Measurements from ENCODE around the gene CFAP46. TPM values are rescaled to one million over a fixed set of nuclear protein-coding genes. Genes with fewer than 3 reads are reported as not detected.

Gene CFAP46
- total and polyA plus RNA-seq, 2 experiments from 2014 or later, result 3.1 to 5.4 TPM

DNA sequence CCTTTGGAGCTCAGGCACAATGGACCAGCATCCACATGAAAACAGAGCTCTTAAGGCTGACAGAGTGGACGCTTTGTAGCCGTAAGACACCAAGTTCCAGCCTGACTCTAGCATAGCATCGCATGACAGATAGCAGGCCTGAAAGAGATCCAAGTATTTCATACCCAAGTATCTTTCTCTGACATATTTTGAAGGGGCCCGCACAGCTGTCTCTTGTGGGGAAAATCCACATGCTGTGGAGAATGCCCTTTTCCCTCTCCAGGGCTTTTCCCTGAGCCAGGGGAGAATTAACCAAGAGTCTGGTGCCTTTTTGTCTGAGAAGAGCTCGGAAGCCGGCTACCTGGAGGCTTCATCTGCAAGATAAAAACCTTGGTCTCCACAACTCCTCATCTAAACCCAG lies 51.0 kb downstream of the CFAP46 start:
- peak overlapping the region; percentile 42; the same call in 1 of the 2 replicates for H3K4me2 ChIP-seq
- no peaks in the 10 kb centered on the region for H4K20me1 ChIP-seq (replicated peaks; ENCODE audit: insufficient read depth)
- H3K4me1 ChIP-seq (ENCODE audit: insufficient read depth), result peaks cover 30% of the 10 kb centered on the region
- peak overlapping the region; percentile 34; the same call in 1 of the 3 replicates for H3K4me3 Mint-ChIP-seq
- H3K27me3 ChIP-seq (ENCODE audit: insufficient read depth), result no peaks in the 10 kb centered on the region
- H3K4me3 ChIP-seq, result no peak overlapping the region
- ATAC-seq (peak; percentile 39), DNase-seq (ENCODE audit: low spot score) (no peak)
- no peaks in the 10 kb centered on the region for H3K36me3 Mint-ChIP-seq (ENCODE audit: low read depth)
- H3K27ac Mint-ChIP-seq, result no peak overlapping the region
- H3K79me2 ChIP-seq (replicated peaks; ENCODE audit: insufficient read depth), result no peaks in the 10 kb centered on the region
- no peak overlapping the region for H3K27ac ChIP-seq (ENCODE audit: low read depth)
- H3K36me3 ChIP-seq (ENCODE audit: insufficient read depth), result no peaks in the 10 kb centered on the region
- TF ChIP-seq, protein P1, sequence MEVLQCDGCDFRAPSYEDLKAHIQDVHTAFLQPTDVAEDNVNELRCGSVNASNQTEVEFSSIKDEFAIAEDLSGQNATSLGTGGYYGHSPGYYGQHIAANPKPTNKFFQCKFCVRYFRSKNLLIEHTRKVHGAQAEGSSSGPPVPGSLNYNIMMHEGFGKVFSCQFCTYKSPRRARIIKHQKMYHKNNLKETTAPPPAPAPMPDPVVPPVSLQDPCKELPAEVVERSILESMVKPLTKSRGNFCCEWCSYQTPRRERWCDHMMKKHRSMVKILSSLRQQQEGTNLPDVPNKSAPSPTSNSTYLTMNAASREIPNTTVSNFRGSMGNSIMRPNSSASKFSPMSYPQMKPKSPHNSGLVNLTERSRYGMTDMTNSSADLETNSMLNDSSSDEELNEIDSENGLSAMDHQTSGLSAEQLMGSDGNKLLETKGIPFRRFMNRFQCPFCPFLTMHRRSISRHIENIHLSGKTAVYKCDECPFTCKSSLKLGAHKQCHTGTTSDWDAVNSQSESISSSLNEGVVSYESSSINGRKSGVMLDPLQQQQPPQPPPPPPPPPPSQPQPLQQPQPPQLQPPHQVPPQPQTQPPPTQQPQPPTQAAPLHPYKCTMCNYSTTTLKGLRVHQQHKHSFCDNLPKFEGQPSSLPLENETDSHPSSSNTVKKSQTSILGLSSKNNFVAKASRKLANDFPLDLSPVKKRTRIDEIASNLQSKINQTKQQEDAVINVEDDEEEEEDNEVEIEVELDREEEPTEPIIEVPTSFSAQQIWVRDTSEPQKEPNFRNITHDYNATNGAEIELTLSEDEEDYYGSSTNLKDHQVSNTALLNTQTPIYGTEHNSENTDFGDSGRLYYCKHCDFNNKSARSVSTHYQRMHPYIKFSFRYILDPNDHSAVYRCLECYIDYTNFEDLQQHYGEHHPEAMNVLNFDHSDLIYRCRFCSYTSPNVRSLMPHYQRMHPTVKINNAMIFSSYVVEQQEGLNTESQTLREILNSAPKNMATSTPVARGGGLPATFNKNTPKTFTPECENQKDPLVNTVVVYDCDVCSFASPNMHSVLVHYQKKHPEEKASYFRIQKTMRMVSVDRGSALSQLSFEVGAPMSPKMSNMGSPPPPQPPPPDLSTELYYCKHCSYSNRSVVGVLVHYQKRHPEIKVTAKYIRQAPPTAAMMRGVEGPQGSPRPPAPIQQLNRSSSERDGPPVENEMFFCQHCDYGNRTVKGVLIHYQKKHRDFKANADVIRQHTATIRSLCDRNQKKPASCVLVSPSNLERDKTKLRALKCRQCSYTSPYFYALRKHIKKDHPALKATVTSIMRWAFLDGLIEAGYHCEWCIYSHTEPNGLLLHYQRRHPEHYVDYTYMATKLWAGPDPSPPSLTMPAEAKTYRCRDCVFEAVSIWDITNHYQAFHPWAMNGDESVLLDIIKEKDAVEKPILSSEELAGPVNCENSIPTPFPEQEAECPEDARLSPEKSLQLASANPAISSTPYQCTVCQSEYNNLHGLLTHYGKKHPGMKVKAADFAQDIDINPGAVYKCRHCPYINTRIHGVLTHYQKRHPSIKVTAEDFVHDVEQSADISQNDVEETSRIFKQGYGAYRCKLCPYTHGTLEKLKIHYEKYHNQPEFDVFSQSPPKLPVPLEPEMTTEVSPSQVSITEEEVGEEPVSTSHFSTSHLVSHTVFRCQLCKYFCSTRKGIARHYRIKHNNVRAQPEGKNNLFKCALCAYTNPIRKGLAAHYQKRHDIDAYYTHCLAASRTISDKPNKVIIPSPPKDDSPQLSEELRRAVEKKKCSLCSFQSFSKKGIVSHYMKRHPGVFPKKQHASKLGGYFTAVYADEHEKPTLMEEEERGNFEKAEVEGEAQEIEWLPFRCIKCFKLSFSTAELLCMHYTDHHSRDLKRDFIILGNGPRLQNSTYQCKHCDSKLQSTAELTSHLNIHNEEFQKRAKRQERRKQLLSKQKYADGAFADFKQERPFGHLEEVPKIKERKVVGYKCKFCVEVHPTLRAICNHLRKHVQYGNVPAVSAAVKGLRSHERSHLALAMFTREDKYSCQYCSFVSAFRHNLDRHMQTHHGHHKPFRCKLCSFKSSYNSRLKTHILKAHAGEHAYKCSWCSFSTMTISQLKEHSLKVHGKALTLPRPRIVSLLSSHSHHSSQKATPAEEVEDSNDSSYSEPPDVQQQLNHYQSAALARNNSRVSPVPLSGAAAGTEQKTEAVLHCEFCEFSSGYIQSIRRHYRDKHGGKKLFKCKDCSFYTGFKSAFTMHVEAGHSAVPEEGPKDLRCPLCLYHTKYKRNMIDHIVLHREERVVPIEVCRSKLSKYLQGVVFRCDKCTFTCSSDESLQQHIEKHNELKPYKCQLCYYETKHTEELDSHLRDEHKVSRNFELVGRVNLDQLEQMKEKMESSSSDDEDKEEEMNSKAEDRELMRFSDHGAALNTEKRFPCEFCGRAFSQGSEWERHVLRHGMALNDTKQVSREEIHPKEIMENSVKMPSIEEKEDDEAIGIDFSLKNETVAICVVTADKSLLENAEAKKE (CRISPR knock-in tag; IDR thresholded peaks at IDR 0.05), result peak; percentile 62; the same call in 1 of the 2 replicates
- TF ChIP-seq NANOG (IDR thresholded peaks at IDR 0.05; ENCODE audit: borderline replicate concordance) (no peak), CREB1 (CRISPR knock-in tag; IDR thresholded peaks at IDR 0.05; ENCODE audit: low read depth) (no peak), EZH2 (IDR thresholded peaks at IDR 0.05; ENCODE audit: low read depth, unreplicated experiment) (no peak)
- peaks cover 8% of the 10 kb centered on the region; the same call in 2 of the 3 replicates for H3K9me3 Mint-ChIP-seq
- 0 out of 2 replicates have a peak, but pooled peaks cover 5% of the 10 kb centered on the region for H3K9me2 ChIP-seq (ENCODE audit: insufficient read depth)
- H3F3A ChIP-seq (replicated peaks; ENCODE audit: low read depth), result no peaks in the 10 kb centered on the region
- H2AFZ ChIP-seq, result no peak overlapping the region
- peaks cover 9% of the 10 kb centered on the region for H3K27me3 Mint-ChIP-seq (ENCODE audit: insufficient read depth, low read depth, poor library complexity)
- H3K4me1 Mint-ChIP-seq, result peaks cover 47% of the 10 kb centered on the region

- H3K9me3 Mint-ChIP-seq, result peaks cover 8% of the 10 kb centered on the region; the same call in 2 of the 3 replicates
- Histone ChIP-seq H2AFZ (no peak overlapping the region), H3K4me2 (no peak overlapping the region), H3K36me3 (ENCODE audit: insufficient read depth) (no peaks in the 10 kb centered on the region), H3K9me2 (ENCODE audit: insufficient read depth) (0 out of 2 replicates have a peak, but pooled peaks cover 5% of the 10 kb centered on the region), H4K20me1 (replicated peaks; ENCODE audit: insufficient read depth) (no peaks in the 10 kb centered on the region), H3K27me3 (ENCODE audit: insufficient read depth) (no peaks in the 10 kb centered on the region), H3K4me1 (ENCODE audit: insufficient read depth) (peaks cover 30% of the 10 kb centered on the region), H3K27ac (ENCODE audit: low read depth) (no peak overlapping the region), H3K4me3 (no peak overlapping the region), H3K79me2 (replicated peaks; ENCODE audit: insufficient read depth) (no peaks in the 10 kb centered on the region), H3F3A (replicated peaks; ENCODE audit: low read depth) (no peaks in the 10 kb centered on the region)
- H3K27me3 Mint-ChIP-seq (ENCODE audit: insufficient read depth, low read depth, poor library complexity), result peaks cover 9% of the 10 kb centered on the region
- peak overlapping the region; percentile 26; the same call in 1 of the 3 replicates for H3K4me3 Mint-ChIP-seq
- no peak overlapping the region for H3K27ac Mint-ChIP-seq
- DNase-seq (ENCODE audit: low spot score) (no peak), ATAC-seq (peak; percentile 16; the same call in 1 of the 3 replicates)
- no peaks in the 10 kb centered on the region for H3K36me3 Mint-ChIP-seq (ENCODE audit: low read depth)
- peaks cover 47% of the 10 kb centered on the region for H3K4me1 Mint-ChIP-seq
- no peak for TF ChIP-seq NANOG (IDR thresholded peaks at IDR 0.05; ENCODE audit: borderline replicate concordance)
- TF ChIP-seq ZNF331 (CRISPR knock-in tag; IDR thresholded peaks at IDR 0.05; ENCODE audit: low read depth), result no peak
- no peak for TF ChIP-seq POLR2AphosphoS5 (IDR thresholded peaks at IDR 0.05; ENCODE audit: low read depth)
- TF ChIP-seq, protein P1 (CRISPR knock-in tag; IDR thresholded peaks at IDR 0.05), result no peak
- no peak for TF ChIP-seq EZH2 (IDR thresholded peaks at IDR 0.05; ENCODE audit: low read depth, unreplicated experiment)
Observed at GRCh38 chr10:132890301-132890700, 52.1 kb downstream of the CFAP46 start.
